ENCODE measurements around the gene PLAAT2. TPM values are rescaled to one million over a fixed set of nuclear protein-coding genes. Genes with fewer than 3 reads are reported as not detected.
"Not testable (repeated sequence)": the region's sequence is repeated elsewhere in the genome, so short reads cannot be mapped to it uniquely, and the experiment has no call there.

PLAAT2 gene
- total and polyA plus RNA-seq, 3 donors from 2014 or later: 0.43 to 1.2 (median 0.66) TPM

- Histone ChIP-seq H3K36me3 (ENCODE audit: low read depth, missing control alignments) (no peaks in the 10 kb centered on the region), H3K27me3 (no peaks in the 10 kb centered on the region), H3K4me1 (no peaks in the 10 kb centered on the region), H3K27ac (no peak overlapping the region), H3K4me3 (no peak overlapping the region), H3K9me3 (no peaks in the 10 kb centered on the region)
- 77 to 93% methylated on average over 7 of the region's 7 CpGs for WGBS, 2 donors
- intact Hi-C loops (cut with DNase I; ENCODE audit: low total_unique reads): no loop called here
- DNase-seq: peak; percentile 28
- TF ChIP-seq POLR2A (IDR thresholded peaks at IDR 0.05) (no peak), CTCF (IDR thresholded peaks at IDR 0.05) (no peak)
Observed at GRCh38 chr11:63552921-63553320, 10.3 kb downstream of the PLAAT2 start.

GRCh38 chr11:63551889-63552266 lies 11.3 kb downstream of the PLAAT2 start:
- Histone ChIP-seq H3K4me3 (no peak overlapping the region), H3K9me3 (no peaks in the 10 kb centered on the region), H3K27ac (no peak overlapping the region), H3K36me3 (ENCODE audit: low read depth, missing control alignments) (no peaks in the 10 kb centered on the region), H3K4me1 (no peaks in the 10 kb centered on the region), H3K27me3 (no peaks in the 10 kb centered on the region)
- no peak for DNase-seq
- no peak for TF ChIP-seq CTCF (IDR thresholded peaks at IDR 0.05)
- no peak for TF ChIP-seq POLR2A (IDR thresholded peaks at IDR 0.05)
- intact Hi-C loops (cut with DNase I; ENCODE audit: low total_unique reads): no loop called here
- WGBS, 2 donors: 55 to 65% methylated on average over 5 to 6 of the region's 6 CpGs

GRCh38 chr11:63551091-63551888 lies 11.9 kb downstream of the PLAAT2 start:
- Histone ChIP-seq H3K27ac (no peak overlapping the region), H3K36me3 (ENCODE audit: low read depth, missing control alignments) (no peaks in the 10 kb centered on the region), H3K4me3 (no peak overlapping the region), H3K4me1 (no peaks in the 10 kb centered on the region), H3K9me3 (no peaks in the 10 kb centered on the region), H3K27me3 (no peaks in the 10 kb centered on the region)
- TF ChIP-seq CTCF (IDR thresholded peaks at IDR 0.05) (no peak), POLR2A (IDR thresholded peaks at IDR 0.05) (no peak)
- intact Hi-C loops (cut with DNase I; ENCODE audit: low total_unique reads): no loop called here
- 48 to 77% methylated on average over 26 to 27 of the region's 27 CpGs for WGBS, 2 donors
- peak; percentile 23 for DNase-seq

- DNase-seq; H3K36me3 ChIP-seq (ENCODE audit: low read depth, missing control alignments); H3K4me1 ChIP-seq; H3K27ac ChIP-seq; H3K9me3 ChIP-seq; intact Hi-C loops (cut with DNase I; ENCODE audit: low total_unique reads); H3K27me3 ChIP-seq: not testable (repeated sequence)
- WGBS, 2 donors: 73 to 92% methylated on average over 4 to 25 of the region's 31 CpGs
- H3K4me3 ChIP-seq: peak overlapping the region in 1 of 2 donors; percentile 20
Observed at GRCh38 chr11:63550156-63550700, 13.0 kb downstream of the PLAAT2 start.

GRCh38 chr11:63549411-63549810 lies 13.8 kb downstream of the PLAAT2 start:
- Histone ChIP-seq H3K27me3 (no peaks in the 10 kb centered on the region), H3K27ac (no peak overlapping the region), H3K9me3 (no peaks in the 10 kb centered on the region), H3K4me1 (no peaks in the 10 kb centered on the region), H3K4me3 (no peak overlapping the region), H3K36me3 (ENCODE audit: low read depth, missing control alignments) (no peaks in the 10 kb centered on the region)
- DNase-seq: no peak
- TF ChIP-seq CTCF (IDR thresholded peaks at IDR 0.05) (no peak), POLR2A (IDR thresholded peaks at IDR 0.05) (no peak)
- WGBS, 2 donors: 77 to 91% methylated on average over 4 of the region's 4 CpGs
- intact Hi-C loops (cut with DNase I; ENCODE audit: low total_unique reads): no loop called here
